GM10266 (cell line): ENCODE measurements around the gene C1GALT1.

Source experiments
- DNase-seq: peaks from one replicate; pipeline ENCODE4 v3.0.0; 2012; ENCODE audit errors: extremely low spot score
- TF ChIP-seq, protein P1 (sequence below): IDR thresholded peaks from 2 replicates; pipeline ENCODE4 v1.5.1; 2012; ENCODE audit warnings: mild to moderate bottlenecking, low read depth; ENCODE audit not compliant: control insufficient read depth, insufficient read depth; ENCODE audit errors: missing control alignments

C1GALT1 gene

DNA sequence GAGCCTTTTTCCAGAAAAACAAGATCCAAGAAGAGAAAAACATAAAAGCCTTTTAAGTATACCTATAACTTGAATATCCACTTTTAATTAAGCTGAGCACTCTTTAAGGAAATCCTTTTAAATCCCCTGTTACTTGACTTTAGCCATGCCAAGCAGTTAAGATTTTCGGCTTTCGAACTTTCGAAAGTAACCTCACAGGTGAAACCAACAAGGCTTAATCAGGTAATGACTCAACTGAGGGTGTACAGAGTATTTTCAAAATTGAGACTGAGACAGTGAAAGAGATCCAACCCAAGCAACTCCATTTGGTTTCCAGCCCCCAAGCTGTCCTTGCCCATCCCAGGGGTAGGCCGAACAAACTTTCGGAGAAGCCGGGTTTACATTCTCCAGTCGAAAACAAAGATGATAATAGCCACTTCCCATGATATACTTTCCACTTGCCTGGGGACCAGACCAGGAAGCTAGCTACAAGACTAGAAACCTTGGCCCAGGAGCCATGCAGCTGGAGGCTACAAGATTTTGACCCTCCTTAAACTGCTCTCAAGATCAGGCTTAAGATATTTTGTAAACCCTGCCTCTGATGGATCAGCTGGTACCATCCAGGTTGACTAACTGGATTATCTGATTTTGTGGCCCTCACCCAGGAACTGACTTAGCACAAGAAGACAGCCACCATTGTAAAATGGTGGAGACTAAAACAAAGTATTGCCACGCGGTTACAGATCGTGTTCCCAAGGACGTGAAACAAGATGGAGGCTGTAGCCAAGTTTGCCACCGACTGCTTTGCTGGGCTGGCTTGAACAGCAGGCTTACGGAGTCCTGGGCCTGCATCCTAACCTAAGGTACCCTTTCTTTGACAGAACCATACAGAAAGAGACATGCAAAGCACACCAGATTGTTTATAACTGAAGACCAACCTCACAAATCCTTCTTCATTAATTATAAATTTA, 32.3 kb downstream of the C1GALT1 start:
- TF ChIP-seq, protein P1, sequence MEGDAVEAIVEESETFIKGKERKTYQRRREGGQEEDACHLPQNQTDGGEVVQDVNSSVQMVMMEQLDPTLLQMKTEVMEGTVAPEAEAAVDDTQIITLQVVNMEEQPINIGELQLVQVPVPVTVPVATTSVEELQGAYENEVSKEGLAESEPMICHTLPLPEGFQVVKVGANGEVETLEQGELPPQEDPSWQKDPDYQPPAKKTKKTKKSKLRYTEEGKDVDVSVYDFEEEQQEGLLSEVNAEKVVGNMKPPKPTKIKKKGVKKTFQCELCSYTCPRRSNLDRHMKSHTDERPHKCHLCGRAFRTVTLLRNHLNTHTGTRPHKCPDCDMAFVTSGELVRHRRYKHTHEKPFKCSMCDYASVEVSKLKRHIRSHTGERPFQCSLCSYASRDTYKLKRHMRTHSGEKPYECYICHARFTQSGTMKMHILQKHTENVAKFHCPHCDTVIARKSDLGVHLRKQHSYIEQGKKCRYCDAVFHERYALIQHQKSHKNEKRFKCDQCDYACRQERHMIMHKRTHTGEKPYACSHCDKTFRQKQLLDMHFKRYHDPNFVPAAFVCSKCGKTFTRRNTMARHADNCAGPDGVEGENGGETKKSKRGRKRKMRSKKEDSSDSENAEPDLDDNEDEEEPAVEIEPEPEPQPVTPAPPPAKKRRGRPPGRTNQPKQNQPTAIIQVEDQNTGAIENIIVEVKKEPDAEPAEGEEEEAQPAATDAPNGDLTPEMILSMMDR = no peak
- DNase-seq = no peak

DNA sequence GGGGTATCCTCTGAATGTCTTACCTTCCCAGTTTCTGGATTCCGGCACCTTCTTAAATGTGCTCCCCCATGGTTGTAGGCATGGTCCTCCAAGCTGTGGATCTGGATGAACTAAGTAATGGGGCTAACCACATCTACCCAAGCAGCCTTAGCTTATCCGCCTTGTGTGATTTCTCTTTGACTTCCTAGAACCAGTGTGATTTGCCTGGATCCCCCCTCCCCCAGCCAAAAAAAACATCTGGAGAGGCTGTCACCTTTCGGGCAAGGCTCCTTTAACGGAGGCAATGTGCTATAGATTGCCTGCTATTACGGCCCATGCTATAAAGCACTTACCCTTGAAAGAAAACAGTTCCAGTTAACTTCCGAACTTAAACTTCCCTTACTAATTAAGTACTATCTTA, 33.9 kb downstream of the C1GALT1 start:
- no peak for DNase-seq
- TF ChIP-seq, protein P1 = no peak

DNA sequence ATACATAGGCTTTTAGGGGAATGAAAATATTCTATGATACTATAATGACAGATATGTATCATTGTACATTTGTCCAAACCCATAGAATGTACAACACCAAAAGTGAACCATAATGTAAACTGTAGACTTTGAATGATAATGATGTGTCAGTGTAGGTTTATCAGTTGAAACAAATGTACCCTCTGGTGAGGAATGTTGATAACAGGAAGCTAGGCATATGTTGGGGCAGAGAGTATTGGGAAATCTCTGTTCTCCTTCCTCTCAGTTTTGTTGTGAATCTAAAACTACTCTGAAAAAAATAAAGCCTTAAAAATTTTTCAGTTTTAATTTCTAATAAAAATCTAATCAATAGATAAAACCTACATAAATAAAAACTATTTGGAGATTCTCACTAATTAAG, 36.9 kb downstream of the C1GALT1 start:
- TF ChIP-seq, protein P1 = no peak
- no peak for DNase-seq

DNA sequence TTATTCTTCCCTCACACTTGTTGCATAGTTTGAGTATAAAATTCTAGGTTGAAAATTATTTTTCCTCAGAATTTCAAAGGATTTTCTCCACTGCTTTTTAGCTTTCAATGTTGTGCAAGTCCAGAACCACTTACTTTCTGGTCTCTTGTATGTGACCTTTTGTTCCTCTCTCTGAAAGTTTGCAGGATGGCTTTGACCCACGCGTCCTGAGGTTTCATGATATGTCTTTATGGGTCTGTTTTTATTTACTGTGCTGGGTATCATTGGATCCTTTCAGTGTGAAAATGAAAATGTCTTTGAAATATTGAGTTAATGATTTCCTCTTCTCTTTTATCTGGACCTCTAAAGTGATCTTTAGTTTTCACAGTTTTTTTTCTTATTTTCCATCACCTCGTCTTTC, 38.5 kb downstream of the C1GALT1 start:
- DNase-seq = no peak
- TF ChIP-seq, protein P1 = no peak

DNA sequence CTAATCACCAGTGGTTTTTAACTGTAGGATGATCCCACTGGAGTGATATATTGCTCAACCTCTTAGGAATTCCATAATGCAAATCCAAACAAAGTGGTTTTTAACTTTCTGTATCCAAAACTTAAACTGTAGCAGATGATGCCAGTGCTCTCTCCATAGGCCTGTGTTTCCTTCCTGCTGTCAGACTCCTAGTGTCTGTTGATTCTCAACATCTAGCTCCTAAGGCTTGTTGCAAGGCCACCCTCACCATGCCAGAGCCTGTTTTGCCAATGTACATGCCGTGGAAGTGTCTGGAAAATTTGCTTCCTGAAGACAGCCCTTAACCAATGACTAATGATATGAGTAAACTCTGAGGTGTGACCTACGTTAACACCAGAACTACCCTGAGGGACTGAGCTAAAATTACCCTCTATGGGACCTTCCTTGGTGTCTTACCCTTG, 39.3 kb downstream of the C1GALT1 start:
- TF ChIP-seq, protein P1 = no peak
- no peak for DNase-seq

DNA sequence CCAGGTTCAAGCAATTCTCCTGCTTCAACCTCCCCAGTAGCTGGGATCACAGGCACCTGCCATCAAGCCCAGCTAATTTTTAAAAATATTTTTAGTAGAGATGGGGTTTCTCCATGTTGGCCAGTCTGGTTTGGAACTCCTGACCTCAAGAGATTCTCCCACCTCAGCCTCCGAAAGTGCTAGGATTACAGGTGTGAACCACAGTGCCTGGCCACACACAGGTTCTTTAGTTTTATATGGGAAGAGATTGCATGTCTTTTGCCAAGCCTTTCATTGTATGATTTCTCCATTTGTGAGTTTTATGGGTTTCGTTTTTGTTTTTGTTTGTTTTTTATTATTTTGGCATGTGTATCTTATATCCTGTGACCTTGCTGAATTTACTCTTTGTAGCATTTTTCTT, 40.9 kb downstream of the C1GALT1 start:
- TF ChIP-seq, protein P1 = no peak
- DNase-seq = no peak

DNA sequence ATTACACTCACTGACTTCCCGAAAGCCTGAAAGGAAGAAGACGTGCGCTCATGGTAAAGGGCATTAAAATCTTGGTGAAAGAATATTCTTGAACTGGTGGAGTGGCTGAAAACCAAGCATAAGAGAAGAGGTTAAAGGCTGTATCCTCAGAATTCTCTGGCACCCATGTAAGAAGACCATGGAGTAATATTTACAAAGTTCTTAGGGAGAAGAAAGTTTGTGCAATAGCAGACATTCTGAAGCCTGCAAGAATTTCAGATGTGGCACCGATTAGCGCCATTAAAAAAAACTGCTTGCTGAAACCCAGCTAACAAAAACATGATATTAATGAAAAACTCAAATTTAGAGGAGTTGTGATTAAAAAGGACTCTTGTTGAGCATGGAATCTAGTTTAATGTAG, 44.1 kb downstream of the C1GALT1 start:
- DNase-seq = no peak
- TF ChIP-seq, protein P1 = no peak
